Measurements from ENCODE around the gene UBE2E2.

UBE2E2 gene

DNA sequence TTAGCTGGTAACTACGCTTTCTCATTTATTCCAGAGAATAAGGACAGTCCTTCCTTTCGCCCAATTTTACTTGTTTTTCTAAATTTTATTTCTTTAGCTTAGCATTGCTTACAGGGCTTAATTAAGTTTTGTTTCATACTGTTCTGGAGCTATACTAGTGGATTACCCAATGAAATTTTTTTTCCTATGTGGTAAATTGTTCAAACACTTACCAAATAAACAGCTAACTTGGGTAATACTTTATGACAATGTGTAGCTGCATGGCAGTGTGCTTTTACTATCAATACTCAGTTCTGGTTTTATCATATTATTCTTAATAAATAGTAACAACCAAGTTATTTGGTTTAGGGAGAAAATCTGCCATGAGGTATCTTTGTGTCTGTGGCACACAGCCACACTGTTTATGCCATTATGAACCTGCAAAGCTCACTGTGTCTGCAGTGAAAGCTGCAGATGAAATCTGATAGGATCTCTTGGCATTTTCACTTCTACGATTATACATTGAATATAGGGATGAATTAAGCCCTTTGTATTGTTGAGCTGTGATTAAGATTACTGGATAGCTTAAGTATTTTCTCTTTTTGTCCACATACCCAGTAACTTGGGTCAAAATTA, 37.2 kb downstream of the UBE2E2 start:
- no peak for DNase-seq (ENCODE audit: low read depth)

DNA sequence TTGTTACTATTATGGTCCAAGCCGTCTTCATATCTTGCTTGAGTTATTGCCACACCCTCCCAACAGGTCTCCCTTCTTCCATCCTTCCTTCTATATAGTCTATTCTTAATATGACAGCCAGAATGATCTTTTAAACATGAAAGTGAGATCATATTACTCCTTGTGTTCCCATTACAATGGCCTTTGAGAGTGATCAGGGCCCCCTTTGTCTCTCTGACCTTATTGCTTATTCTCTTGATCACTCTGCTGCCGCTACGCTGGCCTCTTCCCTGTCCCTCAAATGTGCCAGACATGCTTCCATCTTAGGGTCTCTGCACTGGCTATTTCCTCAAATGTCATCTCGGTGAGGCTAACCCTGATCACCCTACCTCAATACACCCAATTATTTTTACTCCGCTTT, 38.1 kb downstream of the UBE2E2 start:
- DNase-seq (ENCODE audit: low read depth) = no peak

DNA sequence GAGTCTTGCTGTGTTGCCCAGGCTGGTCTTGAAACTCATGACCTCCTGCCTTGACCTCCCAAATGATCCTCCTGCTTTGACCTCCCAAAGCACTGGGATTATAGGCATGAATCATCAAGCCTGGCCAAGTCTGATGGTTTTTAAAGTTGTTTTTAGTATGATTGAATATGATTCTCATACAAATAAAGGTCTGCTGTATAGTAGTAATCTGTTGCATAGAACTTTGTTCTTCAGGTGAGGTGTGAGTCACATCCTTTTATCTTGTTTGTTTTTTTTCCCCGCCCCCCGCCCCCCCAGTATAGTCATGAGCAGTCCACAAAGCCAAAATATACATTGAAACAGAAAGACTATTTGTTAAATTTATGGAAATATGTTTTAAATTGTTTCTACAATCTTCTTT, 39.0 kb downstream of the UBE2E2 start:
- DNase-seq (ENCODE audit: low read depth) = no peak

DNA sequence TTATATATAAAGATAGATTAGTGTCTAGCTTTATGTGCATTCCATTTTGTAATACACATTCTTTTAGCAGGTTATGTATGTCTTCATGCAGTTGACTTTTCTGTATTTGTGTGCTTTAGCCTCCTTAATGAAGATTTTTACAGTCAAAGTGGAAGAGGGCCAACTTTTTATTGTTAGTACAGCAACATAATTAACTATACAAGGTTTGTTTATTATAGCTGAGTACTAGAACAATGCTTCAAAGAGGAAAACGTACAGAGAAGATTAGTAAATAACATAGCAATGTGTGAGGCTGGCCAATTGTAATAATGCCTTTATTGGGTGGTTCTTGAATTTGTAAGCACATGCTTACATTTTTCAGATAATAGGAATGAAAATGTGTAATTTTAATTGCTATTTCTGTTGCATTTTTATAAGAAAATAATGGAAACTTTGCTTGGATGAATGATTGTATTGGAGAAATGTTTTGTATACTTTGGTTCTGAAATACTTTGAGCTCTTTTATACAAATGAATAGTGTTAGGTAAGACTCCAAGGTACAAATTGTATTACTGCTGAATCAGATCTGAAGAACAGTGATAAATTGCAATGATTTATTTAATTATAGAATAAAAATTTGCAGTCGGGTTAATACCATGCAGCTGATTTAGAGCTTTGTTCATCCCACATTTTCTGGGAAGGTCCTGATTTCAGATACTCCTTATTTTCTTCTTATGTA, 41.4 kb downstream of the UBE2E2 start:
- DNase-seq (ENCODE audit: low read depth) = no peak

DNA sequence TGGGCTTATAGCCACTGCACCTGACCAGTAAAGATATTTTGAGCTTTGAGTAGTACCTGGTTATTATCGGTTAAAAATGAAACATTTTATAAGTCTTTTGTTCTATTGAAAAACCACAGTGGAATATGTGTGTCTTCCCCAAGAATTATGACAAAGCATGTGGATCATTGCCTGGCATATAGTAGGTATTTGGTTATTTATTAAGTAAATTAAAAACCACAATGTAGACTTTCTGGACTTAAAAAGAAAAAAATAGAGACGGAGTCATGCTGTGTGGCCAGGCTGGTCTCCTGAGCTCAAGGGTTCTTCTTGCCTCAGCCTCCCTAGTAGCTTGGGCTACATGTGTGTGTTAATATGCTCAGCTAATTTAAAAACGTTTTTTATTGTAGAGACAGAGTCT, 43.5 kb downstream of the UBE2E2 start:
- DNase-seq (ENCODE audit: low read depth) = no peak

DNA sequence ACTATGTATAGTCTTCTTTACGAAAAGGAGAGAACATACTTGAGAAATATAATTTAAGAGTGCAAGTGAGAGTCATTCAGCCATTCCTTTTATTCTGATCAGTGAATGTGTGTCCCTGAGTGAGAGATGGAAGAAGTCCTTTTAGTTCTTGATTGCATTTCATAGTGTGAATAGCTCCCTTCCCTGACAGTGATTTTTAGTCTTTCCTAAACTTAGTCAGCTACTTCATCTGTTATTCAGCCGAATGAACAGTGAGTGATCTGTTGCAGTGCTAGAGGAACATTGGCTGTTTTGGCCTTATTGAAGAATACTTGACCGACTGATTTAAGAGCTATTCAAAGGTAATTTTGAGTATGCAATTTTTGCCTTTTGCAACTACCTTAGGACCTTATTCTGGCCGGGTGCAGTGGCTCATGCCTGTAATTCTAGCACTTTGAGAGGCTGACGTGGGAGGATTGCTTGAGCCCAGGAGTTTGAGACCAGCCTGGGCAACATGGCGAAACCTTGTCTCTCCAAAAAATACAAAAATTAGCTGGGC, 45.5 kb downstream of the UBE2E2 start:
- DNase-seq (ENCODE audit: low read depth) = no peak

DNA sequence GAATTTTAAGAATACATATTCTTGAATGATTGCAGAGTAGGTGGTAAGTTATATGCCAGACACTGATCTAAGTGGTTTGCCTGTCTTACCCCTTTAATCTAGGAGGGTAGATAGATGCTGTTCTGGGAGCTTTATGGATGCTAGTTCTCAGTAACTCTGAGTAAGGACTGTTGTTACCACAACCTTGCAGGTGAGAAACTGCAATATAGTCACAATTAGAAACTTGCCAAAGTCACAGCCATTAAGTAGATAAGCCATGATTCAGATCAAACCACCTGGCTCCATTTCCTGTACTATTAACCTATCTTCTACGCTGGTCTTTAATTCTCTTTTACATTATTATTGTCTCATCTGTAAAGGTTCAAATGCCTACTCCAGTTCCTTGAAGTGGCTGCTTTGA, 46.8 kb downstream of the UBE2E2 start:
- no peak for DNase-seq (ENCODE audit: low read depth)

DNA sequence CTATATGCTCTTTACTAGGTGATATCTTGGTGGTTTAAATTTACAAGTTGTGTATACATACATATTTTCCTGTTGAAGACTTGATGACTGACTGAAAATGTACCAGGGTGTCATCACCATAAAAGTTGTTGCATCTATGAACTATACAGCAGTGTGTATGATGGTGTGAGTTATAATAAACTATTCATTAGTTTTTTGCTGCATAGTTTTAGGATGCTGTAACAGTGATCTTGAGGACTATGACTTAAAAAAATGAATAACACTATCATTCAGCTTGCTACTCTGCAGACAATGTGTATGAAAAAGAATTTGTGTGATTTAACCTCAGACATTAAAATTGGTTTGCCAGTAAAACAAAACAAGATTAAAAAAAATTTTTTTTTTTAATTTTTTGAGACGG, 49.0 kb downstream of the UBE2E2 start:
- DNase-seq (ENCODE audit: low read depth) = no peak

DNA sequence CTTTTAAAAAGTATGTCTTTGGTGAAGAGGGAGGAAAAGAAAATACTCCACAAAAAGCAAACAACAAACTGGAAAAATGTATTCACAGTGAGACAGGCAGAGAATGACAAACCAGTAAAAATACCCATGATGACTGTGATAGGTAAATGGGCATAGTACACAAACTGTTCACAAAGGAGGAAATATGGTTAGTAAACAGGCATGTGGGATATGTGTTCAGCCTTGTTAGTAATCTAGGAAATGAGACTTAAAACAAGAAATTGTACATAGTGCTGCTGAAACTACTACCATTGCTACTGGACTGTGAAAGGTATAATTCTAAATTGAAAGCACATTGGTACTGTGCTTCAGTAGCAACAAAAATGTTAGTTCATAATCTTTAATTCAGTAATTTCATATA, 50.1 kb downstream of the UBE2E2 start:
- no peak for DNase-seq (ENCODE audit: low read depth)

DNA sequence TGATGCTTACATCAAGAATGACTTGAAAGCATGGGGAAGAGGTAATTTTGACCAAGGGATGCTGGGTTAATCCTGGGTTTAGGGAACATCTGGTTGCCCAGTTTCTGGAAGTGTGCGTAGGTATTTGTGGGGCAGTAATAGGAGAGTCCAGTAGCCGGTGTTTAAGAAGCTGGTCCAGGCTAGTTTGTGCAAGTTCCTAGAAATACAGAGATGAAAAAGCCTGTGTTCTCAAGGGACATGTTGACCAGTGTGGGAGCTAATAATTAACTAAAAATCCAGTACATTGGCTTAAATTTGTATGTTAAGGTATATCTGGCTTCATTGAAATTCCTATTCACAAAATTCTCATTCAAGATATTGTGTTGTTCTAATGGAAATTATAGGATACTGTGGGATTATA, 51.2 kb downstream of the UBE2E2 start:
- no peak for DNase-seq (ENCODE audit: low read depth)

DNA sequence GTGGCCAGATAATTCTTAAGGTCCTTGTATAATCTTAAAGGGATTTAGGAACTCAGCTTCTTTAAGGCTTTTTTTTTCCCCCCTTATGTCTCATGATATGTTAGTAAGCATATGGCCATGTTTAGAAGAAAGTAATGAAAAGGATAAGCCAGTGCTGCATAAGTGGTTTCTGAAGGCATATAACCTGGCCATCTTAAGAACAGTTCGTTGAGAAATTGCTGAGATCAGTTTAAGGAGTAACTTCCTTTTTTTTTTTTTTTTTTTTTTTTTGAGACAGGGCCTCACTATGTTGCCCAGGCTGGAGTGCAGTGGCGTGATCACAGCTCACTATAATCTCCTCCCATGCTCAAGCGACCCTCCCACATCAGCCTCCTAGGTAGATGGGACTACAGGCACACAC, 51.7 kb downstream of the UBE2E2 start:
- DNase-seq (ENCODE audit: low read depth) = no peak

DNA sequence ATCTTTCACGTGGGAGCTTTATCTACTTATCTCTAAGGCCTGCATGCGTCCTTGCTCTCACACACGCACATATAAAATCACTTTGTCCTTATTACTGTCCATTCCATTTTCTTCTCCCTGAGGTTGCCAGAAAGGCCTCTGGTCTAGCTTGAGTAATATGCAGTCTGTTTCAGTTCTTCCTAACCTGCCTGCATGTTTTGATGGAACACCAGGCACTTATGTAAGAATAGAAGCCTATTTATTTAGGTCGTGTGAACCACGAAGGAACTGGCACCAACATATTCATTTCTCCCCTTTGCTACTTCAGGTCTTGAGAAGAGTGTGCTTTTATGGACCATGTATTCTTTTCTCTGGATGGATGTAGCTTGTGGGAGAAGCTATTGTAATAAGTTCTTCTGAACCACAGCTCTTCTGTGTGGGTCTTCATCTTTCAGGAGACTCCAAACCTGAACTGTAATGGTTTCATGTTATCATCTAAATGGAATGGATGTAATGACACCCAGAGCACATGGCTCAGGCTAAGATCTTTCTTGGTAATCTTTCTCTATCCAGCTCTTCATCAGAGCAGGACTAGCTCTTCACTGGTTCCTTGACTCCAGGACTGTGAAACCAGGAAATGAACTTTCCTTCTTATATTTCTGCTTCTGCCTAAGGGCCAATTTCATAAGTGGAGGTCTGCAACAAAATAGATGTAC, 53.8 kb downstream of the UBE2E2 start:
- DNase-seq (ENCODE audit: low read depth) = no peak

DNA sequence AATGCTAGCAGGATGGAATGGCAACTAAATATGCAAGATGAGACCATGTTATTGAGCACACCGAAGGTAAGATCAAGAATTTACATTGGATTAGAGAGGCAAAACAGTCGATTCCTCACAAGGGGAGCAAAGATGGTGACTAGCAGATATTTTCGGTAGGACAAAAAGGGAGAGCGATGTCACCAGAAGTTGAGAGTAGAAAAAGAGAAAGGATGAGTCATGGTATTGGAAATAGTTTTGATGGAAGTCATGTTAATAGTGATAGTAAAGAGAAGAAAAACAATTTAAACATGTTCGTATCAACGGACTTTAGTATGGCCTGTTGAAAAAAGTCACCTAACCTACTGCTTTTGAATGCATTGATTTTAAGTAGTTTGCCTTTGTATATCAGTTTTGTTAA, 55.0 kb downstream of the UBE2E2 start:
- DNase-seq (ENCODE audit: low read depth) = no peak

DNA sequence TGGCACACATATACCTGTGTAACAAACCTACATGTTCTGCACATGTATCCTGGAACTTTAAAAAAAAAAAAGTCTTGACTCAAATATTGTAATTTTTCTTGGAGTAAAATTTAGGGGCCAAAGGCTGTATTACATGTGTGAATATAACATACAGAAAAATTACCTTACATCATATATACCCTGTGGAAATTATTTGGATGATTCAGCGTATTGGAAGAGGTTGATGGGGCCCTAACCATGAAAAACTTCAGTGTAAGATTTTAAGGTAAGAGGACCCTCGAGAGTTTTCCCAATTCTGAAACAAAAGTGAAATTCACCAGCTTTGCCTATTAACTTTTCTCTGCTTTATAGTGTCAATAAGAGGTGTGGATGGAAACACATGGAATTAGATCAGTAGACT, 56.4 kb downstream of the UBE2E2 start:
- DNase-seq (ENCODE audit: low read depth) = no peak

DNA sequence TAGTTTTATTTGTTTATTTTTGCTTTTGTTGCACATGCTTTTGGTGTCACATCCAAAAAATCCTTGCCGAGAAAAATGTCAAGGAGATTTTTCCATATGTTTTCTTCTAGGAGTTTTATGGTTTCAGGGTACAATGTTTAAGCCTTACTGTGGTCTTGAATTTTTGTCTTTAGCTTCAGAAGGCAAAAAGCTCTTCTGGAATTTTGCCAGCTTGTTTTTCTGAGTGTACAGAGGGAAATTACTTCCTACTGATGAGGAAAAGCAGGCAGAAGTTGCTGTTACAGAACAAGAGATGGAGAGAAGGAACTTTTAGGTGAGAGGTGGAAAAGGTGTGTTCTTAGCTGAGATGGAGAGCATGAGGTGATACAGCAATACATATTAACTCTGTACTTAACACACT, 59.6 kb downstream of the UBE2E2 start:
- no peak for DNase-seq (ENCODE audit: low read depth)

DNA sequence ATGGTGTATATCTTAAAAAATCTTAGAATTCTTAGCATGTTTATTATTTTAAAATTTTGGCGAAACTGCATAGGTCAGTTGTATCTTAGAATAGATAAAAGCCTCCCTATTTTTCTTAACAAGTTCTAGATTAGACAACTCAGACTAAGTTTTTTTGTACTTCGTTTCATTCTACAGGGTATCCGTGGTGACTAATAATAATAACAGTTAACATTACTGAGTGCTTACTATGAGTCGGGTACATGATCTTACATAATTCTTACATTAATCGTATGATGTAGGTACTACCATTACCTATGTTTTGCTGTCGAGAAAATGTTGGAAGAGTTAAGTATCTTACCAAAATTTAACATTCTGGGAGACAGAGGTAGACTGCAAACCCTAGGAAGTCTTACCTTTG, 60.7 kb downstream of the UBE2E2 start:
- DNase-seq (ENCODE audit: low read depth) = no peak

DNA sequence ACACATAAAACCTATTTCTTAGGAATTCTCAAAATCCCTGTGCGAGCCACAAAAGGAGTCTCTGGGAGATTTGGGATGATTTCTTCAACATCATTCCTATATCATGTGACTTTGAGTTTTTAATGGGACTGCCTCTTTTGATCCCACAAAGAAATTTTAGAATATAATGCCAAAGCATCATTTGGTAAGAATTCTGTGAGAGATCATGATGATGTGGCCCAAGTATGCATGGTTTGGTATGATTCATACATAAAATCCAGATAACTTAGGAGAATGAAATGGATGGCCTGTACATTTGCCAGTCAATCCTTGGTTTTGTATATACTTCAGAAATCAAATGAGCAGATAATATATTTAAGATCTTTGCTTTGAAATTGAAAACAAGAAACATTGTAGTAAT, 61.3 kb downstream of the UBE2E2 start:
- DNase-seq (ENCODE audit: low read depth) = no peak

DNA sequence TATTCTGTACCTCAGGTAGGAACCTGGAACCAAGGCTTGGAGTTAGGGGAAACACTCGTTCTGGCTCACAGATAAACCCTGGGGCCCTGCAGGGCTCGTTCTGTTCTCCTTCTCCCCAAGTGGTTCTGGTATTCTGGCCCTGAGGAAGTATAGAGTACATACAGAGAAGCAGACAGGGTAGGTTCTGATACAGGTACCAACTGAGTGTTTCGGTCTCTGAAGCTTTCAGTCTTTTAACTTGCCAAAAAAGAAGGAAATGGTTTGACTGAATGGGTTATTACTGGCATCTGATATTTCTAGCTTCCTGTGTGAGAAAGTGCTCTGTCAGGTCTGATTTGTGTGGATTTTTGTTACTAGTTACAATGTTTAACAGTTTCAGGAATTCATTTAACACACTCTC, 67.3 kb downstream of the UBE2E2 start:
- DNase-seq (ENCODE audit: low read depth) = no peak

DNA sequence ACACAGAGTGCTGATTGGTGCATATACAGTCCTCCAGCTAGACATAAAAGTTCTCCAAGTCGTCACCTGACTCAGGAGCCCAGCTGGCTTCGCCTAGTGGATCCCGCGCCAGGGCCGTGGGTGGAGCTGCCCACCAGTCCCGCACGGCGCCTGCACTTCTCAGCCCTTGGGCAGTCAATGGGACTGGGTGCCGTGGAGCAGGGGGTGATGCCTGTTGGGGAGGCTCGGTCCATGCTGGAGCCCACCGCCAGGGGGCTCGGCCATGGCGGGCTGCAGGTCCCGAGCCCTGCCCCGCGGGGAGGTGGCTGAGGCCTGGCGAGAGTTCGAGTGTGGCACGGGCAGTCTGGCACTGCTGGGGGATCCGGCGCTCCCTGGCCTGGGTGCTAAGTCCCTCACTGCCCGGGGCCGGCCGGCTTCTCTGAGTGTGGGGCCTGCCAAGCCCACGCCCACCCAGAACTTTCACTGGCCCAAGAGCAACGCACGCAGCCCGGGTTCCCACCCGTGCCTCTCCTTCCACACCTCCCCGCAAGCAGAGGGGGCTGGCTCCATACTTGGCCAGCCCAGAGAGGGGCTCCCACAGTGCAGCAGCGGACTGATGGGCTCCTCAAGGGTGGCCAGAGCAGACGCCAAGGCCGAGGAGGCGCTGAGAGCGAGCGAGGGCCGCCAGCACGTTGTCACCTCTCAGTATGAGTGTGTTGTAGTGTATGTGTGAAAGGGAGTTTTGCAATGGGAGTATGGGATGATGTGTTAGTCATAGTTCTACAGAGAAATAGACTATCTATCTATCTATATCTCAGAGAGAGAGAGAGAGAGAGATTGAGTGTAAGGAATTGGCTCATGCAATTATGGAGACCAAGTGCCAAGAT, 69.0 kb downstream of the UBE2E2 start:
- no peak for DNase-seq (ENCODE audit: low read depth)

DNA sequence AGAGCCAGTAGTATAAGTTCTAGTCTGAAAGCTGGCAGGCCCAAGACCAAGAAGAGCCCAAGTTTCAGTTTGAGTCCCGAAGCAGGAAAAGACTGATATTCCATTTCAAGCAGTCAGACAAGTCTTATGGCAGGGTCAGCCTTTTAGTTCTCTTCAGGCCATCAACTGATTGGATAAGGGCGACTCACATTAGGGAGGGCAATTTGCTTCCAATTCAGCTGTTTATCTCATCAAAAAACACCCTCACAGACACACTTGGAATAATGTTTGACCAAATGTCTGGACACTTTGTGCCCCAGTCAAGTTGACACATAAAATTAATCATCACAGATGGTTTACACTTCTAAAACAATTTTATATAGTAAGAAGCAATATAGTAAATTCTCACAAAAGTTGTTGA, 69.7 kb downstream of the UBE2E2 start:
- no peak for DNase-seq (ENCODE audit: low read depth)

DNA sequence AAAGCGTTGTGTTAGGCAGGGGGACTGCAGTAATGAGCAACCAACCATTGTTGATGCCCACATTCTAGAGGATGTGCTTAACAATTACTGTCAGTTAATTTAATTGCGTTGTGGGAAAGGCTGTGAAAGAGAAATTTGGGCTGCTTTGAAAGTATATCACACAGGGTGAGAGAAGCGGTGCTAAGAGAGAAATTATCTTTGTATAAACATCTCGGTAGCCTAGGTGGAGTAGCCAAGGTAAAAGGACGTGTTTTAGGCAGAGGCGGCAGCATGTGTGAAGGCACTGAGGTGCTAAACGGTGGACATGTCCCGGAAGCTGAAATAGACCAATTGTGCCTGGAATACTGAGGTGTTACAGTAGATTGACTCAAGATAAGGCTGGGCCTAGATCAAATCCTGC, 71.9 kb downstream of the UBE2E2 start:
- no peak for DNase-seq (ENCODE audit: low read depth)

DNA sequence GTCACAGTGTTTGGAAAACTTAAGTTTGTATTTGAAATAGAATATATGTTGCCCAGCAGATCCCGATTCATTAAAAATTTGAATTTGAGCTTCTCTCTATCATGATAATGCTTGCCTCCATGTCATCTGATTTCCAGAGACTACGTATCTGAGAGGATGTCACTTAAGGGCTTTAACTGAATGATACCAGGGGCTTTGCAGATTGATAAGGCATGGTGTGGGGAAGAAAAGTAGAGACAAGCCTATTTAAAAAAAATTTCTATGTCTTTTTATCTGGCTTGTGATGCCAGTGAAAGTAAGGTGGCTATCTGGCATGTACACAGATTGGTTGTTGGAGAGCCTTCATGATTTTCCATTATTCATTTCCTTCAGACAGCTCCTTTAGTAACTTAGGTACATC, 72.7 kb downstream of the UBE2E2 start:
- no peak for DNase-seq (ENCODE audit: low read depth)
